ENCODE measurements around the gene AUTS2.

Gene AUTS2

GRCh38 chr7:70696201-70696754 lies 1098.0 kb downstream of the AUTS2 start:
- peak; percentile 50 for DNase-seq

GRCh38 chr7:70698219-70698832 lies 1100.1 kb downstream of the AUTS2 start:
- DNase-seq, result peak; percentile 74

- no peak for DNase-seq
Observed at GRCh38 chr7:70699271-70699670, 1101.0 kb downstream of the AUTS2 start.

- peak; percentile 86 for DNase-seq
Observed at GRCh38 chr7:70700055-70700940, 1102.0 kb downstream of the AUTS2 start.

- DNase-seq, result peak; percentile 69
Observed at GRCh38 chr7:70700941-70701425, 1102.7 kb downstream of the AUTS2 start.

GRCh38 chr7:70701477-70701876 lies 1103.2 kb downstream of the AUTS2 start:
- DNase-seq, result peak; percentile 69

- DNase-seq, result no peak
Observed at GRCh38 chr7:70701991-70702390, 1103.7 kb downstream of the AUTS2 start.

- DNase-seq, result peak; percentile 79
Observed at GRCh38 chr7:70703785-70704184, 1105.5 kb downstream of the AUTS2 start.

- peak; percentile 96 for DNase-seq
Observed at GRCh38 chr7:70704831-70705346, 1106.6 kb downstream of the AUTS2 start.

- no peak for DNase-seq
Observed at GRCh38 chr7:70706204-70706603, 1107.9 kb downstream of the AUTS2 start.

- no peak for DNase-seq
Observed at GRCh38 chr7:70706698-70707097, 1108.4 kb downstream of the AUTS2 start.

GRCh38 chr7:70707823-70708243 lies 1109.6 kb downstream of the AUTS2 start:
- no peak for DNase-seq

GRCh38 chr7:70710011-70710480 lies 1111.8 kb downstream of the AUTS2 start:
- no peak for DNase-seq

GRCh38 chr7:70710651-70711050 lies 1112.4 kb downstream of the AUTS2 start:
- no peak for DNase-seq

- DNase-seq, result no peak
Observed at GRCh38 chr7:70711452-70711851, 1113.2 kb downstream of the AUTS2 start.

- peak; percentile 28 for DNase-seq
Observed at GRCh38 chr7:70712942-70713341, 1114.7 kb downstream of the AUTS2 start.

GRCh38 chr7:70714506-70715038 lies 1116.3 kb downstream of the AUTS2 start:
- DNase-seq, result no peak

GRCh38 chr7:70717553-70718329 lies 1119.5 kb downstream of the AUTS2 start:
- DNase-seq, result no peak

GRCh38 chr7:70719125-70719524 lies 1120.8 kb downstream of the AUTS2 start:
- peak; percentile 88 for DNase-seq

GRCh38 chr7:70720191-70720873 lies 1122.1 kb downstream of the AUTS2 start:
- DNase-seq, result no peak

- no peak for DNase-seq
Observed at GRCh38 chr7:70721500-70721899, 1123.2 kb downstream of the AUTS2 start.

GRCh38 chr7:70723339-70723738 lies 1125.1 kb downstream of the AUTS2 start:
- no peak for DNase-seq

Data from NCI-H748 treated with DMSO at 0.1 percent for 48 hours (cell line).